ENCODE data around the gene ZNF431.
"Not testable (repeated sequence)": the region's sequence is repeated elsewhere in the genome, so short reads cannot be mapped to it uniquely, and the experiment has no call there.

ZNF431 gene

DNA sequence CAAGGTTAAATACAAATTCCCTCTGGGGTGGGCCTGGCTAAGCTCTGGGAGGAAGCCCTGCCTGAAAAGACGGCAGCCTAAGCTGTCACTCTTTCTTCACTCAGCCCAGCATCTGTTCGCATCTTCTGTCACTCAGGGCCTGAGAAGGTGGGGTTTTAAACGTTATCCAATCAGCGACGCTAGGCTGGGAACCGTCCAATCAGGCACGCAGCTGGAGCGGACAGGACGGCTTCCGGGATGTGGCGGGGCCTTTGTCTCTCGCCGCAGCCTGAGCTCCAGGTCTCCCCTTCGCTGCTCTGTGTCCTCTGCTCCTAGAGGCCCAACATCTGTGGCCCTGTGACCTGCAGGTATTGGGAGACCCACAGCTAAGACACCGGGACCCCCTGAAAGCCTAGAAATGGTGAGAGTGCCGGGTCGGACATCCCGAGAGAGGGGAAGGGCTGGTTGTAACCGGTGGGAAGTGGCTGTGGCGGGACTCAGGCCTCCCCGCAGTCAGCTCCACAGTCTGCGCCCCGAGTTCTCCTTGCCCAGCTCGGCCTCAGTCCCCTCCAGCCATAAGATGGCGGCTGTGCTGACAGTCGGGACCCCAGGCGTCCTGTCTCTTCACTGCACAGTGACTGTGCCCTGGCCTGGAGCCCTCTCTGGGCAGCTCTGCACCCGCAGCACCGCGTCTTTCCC is at the start of gene ZNF431:
Gene ZNF431 (plus strand): TSS at position 254 of the 678 bp plus-strand sequence. CDS start 144 bp downstream, at position 398.
- DNase-seq: peak; percentile 71

DNA sequence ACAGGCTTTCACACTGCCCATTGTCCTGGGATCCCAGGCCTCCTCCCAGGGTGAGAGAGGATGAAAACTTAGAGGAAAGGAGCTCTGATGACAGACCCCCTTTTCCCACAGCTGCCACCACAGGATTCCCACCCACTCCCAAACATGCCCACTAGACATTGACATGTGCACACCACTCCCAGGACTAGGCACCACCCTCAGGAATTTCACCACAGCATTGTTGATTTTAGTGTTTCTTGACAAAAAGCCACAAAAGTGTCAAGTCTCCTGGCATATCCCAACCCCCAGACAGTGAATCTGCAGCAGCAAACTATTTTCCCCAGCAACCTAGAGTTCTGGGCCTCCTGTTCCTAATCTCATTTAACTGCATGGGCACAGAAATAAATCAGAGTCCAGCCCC is 49.7 kb upstream of the ZNF431 start:
- no peak for DNase-seq

DNA sequence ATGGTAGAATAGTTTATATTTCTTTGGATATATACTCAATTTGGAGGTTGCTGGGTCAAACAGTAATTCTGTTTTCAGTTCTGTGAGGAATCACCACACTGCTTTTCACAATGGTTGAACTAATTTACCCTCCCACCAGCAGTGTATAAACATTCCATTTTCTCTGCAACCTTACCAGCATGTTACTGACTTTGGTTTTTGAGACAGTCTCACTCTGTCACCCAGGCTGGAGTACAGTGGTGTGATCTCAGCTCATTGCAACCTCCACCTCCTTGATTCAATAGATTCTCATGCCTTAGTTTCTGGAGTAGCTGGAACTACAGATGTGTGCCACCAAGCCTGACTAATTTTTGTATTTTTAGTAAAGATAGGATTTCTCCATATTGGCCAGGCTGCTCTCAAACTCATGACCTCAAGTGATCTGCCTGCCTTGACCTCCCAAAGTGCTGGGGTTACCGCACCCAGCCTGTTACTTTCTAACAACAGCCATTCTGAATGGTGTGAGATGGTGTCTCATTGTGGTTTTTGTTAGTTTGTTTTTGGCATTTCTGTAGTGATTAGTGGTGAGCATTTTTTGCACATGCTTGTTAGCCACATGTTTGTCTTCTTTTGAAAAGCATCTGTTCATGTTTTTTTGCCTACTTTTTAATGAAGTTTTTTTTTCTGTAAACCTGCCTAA is 47.4 kb upstream of the ZNF431 start:
- DNase-seq: no peak

DNA sequence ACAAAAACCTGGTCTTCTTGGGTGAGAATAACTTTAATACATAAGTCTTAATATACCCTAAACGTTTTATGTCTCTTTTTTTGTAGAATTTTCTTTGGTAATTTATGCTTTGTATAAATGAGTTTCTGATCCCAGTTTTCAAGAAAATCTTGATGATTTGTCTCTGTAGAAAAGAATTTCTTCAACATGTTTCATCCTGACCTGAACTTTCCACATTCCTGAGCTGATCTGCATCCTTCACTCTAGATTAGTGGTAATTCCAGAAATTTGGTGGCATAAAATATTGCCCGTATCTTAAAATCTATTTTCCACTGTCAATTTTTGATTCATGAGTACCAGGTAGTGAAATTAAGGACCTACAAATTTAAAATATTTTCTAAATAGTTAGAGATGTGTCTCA is 43.5 kb upstream of the ZNF431 start:
- DNase-seq: no peak

DNA sequence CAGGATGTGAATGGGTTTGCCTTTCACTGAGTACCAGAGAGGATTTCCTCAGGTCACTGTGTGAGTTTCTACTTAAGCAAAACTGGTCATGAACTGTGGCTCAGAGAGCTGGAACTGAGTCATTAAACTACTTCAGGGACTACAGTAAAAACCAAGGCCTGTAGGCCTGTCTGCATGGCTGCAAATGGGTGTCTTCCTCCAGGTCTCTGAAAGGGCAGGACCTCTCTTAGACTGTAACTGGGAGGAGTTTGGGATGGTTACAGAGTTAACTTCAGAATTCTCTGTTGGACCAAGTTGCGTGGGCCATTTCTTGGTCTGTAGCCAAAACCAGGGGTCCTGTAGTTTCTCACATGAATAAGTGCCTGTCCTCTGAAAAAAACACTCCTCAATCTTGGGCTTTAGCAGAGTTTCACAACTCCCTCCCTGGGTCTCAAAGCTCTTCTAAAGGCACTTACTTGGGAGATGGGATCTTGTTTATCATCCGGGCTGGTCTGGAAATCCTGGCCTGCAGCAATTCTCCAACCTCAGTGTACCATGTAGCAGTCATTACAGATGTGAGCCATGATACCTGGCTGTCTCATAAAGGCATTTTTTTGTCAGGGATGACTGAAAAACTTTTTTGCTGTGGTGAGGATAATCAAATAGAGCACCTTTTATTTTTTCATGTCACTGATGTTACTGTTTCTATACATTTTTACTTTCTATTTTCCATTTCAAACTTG is 40.2 kb upstream of the ZNF431 start:
- no peak for DNase-seq

DNA sequence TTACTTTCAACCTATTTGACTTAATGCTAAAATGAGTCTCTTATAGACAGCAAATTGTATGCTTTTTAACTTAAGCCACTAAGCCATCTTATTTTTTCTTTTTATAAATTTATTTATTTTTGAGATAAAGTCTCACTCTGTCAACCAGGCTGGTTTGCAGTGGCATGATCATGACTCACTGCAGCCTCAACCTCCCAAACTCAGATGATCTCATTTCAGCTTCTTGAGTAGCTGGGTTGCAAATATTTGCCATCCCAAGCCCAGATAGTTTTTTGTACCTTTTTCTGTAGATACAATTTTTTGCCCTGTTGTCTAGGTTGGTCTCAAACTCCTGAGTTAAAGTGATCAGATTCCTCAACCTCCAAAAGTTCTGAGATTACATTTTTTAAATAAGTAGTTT is 32.7 kb upstream of the ZNF431 start:
- DNase-seq: no peak

DNA sequence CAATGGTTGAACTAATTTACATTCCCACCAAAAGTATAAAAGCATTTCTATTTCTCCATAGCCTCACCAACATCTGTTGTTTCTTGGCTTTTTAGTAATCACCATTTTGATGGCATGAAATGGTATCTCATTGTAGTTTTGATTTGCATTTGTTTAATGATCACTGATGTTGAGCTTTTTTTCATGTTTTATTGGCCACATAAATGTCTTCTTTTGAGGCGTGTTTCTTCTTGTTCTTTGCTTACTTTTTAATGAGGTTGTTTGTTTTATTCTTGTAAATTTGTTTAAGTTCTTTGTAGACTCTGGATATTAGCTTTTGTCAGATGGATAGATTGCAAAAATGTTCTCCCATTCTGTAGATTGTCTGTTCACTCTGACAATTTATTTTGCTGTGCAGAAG is 31.7 kb upstream of the ZNF431 start:
- no peak for DNase-seq

DNA sequence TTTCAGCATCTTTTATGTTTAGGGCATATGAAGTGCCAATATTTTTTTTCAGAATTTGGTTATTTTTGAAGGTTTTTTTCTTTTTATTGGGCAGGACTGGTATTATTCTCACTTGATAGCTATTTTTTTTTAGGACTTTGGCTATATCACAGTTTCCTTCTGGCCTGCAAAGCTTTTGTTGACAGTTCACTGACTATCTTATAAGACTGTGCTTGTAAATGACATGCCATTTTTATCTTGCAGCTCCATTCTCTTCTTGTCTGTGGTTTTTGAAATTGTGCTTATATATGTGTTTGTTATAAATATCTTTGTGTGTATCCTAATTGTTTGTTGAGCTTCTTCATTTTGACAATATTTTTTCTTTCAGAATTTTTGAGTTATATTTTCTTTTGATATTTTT is 26.4 kb upstream of the ZNF431 start:
- no peak for DNase-seq

DNA sequence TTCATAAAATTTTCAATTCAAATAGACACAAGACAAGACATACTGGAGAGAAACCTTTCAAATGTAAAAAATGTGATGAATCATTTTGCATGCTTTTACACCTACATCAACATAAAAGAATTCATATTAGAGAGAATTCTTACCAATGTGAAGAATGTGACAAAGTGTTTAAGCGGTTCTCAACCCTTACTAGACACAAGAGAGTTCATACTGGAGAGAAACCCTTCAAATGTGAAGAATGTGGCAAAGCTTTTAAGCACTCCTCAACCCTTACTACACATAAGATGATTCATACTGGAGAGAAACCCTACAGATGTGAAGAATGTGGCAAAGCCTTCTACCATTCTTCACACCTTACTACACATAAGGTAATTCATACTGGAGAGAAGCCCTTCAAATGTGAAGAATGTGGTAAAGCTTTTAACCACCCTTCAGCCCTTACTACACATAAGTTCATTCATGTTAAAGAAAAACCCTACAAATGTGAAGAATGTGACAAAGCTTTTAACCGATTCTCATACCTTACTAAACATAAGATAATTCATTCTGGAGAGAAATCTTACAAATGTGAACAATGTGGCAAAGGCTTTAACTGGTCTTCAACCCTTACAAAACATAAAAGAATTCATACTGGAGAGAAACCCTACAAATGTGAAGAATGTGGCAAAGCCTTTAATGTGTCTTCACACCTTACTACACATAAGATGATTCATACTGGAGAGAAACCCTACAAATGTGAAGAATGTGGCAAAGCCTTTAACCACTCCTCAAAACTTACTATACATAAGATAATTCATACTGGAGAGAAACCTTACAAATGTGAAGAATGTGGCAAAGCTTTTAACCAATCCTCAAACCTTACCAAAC is 24.6 kb upstream of the ZNF431 start:
- DNase-seq: no peak

DNA sequence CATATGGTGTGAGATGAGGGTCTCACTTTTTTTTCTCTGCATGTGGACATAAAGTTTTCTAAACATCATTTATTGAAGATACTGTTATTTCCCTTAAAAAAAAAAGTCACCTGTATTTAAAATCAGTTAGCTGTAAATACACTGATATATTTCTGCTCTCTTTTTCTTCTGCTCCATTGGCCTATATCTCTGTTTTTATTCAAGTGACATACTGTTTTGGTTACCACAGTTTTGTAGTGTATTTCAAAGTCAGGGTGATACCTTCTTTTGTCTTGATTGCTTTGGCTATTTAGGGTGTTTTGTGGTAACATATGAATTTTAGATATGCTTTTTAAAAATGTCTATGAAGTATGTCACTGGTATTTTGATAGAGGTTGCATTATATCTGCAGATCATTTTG is 15.8 kb upstream of the ZNF431 start:
- DNase-seq: no peak

DNA sequence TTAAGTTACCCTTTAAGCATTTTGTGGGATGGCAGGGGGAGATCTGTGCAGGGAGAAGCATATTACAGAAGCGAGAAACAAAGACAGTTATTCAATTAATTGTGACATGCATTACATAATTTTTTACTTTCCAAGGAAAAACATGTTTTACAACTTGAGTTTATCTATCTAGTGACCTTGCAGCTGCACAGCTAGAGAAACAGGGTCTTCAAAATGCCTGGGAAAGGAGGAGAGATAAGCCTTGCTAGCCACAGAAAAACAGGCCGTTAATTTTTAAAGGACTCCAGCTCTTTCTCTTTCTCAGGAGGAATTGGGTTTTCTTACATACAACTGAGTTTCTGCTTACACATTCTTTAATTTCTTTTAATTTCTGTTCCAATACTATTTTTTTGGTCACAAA is 14.8 kb upstream of the ZNF431 start:
- DNase-seq: no peak

DNA sequence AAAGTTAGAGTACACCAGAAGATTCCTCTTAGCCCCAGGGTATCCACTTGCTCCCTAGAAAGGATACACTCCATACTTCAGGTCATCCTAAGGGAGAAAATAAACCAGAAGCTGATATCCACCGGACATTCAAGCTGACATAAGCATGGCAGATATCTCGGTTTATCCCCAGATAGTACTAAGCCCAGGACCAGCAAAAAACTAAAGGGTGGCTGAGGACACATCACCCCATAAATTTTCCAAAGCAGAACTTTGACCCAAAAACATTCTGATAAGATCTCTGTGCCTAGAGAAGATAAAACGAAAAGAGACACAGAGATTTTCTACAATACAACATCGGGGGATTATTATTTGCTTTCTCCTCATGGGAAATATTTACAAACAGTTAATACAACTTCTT is 13.9 kb upstream of the ZNF431 start:
- DNase-seq: no peak

DNA sequence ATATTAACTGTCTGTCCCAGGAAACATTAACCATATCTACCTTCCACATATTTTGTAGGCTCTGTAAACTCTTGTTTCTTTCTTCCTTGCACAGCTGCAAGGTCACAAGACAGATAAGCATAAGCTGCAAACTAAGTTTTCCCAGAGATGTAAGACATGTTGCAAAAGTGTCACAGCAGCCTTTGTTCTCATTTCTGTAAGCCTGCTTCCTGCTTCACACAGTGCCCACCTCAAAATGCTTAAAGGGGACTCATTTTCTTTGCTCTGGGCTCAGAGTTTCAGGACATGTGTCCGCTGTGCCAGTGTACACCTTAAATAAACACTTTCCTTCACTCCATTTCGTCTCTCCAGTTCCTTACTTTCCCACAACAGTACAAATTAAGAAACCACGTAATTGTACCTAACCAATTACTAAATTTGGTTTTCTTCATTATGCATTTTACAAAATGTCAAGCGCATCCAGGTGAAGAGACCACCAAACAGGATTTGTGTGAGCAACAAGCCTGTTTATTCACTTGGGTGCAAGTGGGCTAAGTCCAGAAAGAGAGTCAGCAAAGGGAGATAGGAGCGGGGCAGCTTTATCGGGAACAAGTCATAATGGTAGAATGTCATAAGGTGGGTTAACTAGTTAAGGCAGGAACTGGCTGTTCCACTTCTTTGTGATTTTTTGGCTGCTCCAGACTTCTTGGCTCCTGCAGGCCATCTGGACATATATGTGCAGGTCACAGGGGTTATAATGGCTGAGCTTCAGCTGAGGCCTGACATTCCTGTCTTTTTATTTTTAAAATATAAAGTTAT is 12.7 kb upstream of the ZNF431 start:
- no peak for DNase-seq

DNA sequence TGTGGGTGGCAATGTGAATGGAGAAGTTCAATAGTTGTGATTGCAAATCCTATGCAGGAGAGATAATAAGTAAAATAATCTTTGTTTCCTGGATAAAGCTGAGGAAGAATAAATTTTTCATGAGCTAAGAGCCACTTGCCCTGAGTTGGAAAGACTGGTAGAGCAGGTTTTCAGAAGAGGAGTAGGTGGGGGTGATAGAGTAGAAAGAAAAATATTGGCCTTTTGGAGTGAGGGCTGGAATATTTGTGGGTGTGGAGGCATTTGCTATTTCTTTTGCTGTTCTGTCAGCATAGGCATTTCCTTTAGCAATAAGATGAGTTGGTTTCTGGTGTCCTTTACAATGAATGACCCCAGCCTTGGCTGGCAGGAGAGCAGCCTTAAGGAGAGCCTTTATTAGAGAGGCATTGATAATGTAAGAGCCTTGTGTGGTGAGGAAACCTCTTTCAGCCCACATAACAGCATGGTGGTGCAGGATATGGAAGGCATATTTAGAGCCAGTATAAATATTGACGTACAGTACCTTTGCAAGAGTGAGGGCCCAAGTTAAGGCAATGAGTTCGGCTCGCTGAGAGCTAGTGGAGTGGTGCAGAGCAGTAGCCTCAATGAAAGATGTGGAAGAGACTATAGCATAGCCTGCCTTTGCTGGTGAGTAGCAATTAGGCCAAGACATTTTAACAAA is 11.6 kb upstream of the ZNF431 start:
- no peak for DNase-seq

DNA sequence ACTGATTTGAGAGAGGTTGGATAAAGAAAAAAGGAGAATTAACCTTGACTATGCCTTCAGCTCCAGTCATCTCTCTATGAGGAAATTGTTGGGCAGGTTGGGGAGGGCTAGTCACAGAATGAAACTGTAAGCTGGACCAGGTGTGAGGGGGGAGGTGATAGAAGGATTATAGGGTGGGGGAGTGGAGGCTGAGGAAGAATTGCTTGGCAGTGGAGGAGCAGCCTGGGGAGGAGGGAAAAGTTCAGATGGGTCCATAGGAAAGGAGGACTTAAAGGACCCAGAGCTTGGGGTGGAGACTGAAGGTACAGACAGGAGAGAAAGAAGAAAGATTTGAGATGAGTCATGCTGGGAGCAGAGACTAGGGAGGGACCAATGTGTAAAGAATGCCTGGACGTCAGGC is 8.2 kb upstream of the ZNF431 start:
- DNase-seq: no peak

DNA sequence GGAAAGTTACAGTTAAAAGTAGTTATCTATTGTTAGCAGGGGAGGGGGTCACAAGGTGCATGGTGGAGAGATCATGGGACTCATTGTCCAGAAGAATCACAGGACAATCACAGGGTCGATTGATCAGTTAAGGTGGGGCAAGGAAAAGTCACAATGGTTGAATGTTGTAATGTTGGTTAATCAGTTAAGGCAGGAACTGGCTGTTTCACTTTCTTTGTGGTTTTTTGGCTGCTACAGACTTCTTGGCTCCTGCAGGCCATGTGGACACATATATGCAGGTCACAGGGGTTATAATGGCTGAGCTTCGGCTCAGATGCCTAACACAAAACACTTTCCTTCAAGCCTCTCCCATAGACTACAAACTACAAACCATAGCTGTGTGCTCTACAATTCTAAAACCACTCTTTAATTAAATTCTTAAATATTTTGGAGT is 6.9 kb upstream of the ZNF431 start:
- DNase-seq: no peak

DNA sequence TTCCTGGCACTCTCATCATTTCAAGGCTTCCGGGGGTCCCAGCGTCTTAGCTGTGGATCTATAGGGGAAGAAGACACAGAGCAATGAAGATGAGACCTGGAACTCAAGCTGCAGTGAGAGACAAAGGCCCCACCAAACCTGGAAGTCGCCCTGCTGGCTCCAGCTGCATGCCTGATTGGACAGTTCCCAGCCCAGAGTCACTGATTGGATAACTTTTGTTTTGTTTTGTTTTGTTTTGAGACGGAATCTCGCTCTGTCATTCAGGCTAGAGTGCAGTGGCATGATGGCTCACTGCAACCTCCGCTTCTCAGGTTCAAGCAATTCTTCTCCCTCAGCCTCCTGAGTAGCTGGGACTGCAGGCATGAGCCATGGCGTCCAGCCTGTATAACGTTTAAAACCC is 6.4 kb upstream of the ZNF431 start:
- DNase-seq: no peak

DNA sequence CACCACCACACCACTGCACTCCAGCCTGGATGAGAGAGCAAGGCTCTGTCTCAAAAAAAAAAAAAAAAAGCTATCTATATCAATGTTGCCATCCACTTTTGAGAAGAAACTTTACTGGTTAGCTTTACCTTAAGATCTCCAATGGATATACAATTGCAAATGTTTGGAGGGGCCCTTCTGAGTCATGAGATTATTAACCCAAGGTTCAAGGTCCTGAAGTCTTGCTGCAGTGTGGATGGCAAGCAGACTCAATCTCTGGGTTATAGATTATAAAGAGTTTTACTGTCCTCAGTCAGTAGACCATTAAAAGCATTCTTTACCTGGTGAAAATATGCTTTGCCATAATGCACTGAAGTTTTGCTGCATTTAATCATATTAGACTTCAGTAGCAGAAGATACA is 3.7 kb upstream of the ZNF431 start:
- no peak for DNase-seq

DNA sequence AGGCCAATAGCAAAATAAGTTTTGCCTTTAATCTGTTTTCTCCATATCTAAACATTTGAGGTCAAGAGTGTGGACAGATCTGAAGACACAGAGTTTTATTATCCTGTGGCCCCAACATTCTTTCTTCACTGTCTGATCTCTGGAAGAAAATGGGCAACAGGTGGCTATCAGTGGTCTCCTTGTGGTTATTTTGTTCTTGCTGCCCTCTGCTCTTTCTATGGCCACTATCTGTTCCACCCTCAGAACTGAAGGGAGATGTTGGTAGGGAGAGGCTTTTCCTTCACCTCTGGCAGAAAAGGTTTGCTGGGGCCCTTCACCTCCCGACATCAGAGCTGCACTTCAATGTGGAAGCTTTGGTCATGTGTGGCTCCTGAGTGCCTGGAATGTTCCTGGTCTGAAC is 834 bp upstream of the ZNF431 start:
- not testable (repeated sequence) for DNase-seq

DNA sequence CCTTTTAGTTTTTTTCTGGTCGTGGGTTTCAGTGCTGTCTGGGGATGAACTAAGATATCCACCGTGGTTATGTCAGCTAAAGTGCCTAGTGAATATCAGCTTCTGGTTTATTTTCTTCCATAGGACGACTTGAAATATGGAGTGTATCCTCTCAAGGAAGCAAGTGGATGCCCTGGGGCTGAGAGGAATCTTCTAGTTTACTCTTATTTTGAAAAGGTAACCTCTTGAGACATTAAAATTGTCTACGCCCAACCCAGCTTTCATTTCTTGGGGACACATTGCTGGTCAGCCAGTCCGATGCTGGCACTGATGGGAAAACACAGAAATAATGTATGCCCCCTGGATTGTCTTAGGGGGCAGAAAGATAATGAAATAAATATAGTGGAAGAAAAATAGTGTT is 1.6 kb downstream of the ZNF431 start:
- no peak for DNase-seq

DNA sequence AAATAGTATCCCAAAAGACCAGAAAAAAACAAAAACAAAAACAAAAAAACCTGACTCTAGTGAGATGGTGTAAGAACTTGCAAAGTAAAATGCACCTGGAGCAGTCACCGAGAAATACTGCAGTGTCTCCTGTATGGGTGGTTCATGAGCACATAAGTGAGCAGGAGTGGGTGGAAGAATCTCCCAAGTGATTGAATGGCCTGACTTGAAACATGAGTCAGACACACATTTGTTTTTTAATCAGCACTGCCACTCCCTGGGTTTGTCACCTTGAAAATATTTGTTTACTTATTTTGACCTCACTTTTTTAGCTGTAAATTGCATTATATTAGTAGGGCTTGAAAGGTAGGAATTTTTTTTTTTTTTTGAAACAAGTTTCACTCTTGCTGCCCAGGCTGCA is 2.0 kb downstream of the ZNF431 start:
- no peak for DNase-seq

DNA sequence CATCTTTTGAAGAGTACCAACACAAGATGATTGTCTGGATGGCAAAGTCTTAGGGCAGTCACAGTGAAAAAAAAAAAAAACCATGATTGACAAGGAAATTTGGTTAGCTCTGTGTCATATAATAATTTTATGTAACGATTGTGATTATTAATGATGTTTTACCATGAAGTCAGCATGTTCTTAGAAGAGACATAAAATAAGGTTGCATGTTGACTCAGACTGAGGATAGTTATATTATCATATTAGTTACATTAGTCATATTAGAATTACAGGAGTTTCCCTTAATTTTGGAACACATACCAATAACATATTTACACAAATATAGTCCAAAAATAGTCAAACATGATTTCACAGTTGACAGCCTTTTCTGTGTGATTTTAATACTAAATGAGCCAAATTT is 5.7 kb downstream of the ZNF431 start:
- no peak for DNase-seq
